Amygdala (tissue), 56 donors: ENCODE results near the gene PCDH18.
"Not testable (repeated sequence)": the region's sequence is repeated elsewhere in the genome, so short reads cannot be mapped to it uniquely, and the experiment has no call there.

Experiments used
- DNase-seq, 56 donors: peaks; one replicate each; lab custom pipeline; 2025; lab: John Stamatoyannopoulos, UW

PCDH18 gene, protein sequence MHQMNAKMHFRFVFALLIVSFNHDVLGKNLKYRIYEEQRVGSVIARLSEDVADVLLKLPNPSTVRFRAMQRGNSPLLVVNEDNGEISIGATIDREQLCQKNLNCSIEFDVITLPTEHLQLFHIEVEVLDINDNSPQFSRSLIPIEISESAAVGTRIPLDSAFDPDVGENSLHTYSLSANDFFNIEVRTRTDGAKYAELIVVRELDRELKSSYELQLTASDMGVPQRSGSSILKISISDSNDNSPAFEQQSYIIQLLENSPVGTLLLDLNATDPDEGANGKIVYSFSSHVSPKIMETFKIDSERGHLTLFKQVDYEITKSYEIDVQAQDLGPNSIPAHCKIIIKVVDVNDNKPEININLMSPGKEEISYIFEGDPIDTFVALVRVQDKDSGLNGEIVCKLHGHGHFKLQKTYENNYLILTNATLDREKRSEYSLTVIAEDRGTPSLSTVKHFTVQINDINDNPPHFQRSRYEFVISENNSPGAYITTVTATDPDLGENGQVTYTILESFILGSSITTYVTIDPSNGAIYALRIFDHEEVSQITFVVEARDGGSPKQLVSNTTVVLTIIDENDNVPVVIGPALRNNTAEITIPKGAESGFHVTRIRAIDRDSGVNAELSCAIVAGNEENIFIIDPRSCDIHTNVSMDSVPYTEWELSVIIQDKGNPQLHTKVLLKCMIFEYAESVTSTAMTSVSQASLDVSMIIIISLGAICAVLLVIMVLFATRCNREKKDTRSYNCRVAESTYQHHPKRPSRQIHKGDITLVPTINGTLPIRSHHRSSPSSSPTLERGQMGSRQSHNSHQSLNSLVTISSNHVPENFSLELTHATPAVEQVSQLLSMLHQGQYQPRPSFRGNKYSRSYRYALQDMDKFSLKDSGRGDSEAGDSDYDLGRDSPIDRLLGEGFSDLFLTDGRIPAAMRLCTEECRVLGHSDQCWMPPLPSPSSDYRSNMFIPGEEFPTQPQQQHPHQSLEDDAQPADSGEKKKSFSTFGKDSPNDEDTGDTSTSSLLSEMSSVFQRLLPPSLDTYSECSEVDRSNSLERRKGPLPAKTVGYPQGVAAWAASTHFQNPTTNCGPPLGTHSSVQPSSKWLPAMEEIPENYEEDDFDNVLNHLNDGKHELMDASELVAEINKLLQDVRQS

DNA sequence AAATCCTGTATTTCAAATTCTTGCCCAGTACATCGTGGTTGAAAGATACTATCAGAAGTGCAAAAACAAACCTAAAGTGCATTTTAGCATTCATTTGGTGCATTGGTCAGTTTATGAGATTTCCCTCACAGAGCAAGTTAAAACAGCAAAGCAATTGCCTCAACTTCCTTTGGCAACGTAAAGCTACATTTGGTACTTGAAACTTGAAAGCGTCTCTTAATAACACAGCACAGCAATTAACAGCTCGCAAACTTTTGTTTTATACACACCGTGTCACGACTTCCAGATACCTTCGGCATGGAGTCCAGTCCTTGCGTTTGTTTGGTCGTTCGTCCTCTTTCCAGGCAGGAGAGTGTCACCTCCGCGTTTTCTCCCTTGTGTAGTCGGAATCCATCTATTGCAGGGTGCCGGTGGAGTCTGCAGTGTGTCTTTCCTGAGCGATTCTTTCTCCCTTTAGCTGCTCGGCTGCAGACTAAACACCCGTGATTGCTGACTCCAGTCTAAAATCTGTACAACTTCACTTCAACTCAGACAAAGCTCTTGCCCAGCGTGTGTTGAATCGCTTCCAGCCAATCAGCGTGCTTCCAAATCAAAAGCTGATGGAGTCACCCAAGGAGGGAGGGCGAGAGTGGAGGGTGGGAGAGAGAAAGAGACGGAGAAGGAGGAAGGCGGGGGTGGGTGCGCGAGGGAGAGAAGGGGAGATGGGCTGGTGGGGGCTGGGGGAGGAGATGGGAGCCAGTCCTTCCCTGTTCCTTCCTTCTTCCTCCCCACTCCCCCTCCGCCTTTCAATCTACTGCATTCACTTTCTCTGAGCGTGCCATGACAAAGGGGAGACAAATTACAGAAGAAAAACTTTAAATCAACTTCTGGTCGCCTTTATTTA is at the start of gene PCDH18:
Gene PCDH18 (minus strand): TSS at position 509 of the 883 bp plus-strand sequence. CDS start 406 bp downstream, at position 103.
- DNase-seq, result peak in 50 of 56 donors; percentile 5 to 86 (median 50)

DNA sequence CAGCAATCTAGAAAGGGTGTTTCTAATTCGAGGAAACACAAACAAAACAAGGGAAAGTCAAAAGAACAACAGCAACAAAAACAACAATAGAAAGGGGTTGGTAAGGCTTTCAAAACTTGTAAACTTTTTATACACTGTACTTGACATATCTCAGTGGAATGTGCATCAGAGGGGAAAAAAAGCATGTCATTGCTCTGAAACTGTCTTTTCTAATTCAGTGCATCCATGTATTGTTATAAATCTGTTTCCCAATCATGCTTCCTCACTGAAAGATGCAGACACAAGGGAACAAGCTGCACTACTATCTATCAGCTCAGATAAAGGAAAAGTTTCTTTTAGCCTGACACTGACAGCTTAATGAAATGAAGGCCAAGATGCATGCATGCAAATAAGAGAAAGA is 44.2 kb upstream of the PCDH18 start:
- DNase-seq, result no peak

DNA sequence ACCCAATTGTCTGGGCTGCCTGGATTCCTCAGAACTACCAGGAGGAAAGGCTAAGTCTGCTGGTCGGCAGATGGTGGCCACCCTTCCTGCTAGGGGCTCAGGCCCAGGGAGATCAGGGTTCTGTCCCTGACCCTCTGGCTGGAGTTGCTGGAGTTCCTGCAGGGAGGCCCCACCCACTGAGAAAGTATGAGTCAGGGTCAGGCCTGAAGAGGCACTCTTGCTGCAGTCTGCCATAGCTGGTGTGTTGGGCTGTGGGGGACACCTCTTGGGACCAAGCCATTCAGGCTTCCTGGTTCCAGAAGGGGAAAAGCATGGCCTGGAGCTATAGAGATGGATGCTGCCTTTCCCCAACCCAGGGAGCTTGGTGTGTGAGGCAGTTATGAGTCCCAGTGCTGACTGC is 40.4 kb upstream of the PCDH18 start:
- DNase-seq, result peak in 1 of 56 donors; percentile 1

DNA sequence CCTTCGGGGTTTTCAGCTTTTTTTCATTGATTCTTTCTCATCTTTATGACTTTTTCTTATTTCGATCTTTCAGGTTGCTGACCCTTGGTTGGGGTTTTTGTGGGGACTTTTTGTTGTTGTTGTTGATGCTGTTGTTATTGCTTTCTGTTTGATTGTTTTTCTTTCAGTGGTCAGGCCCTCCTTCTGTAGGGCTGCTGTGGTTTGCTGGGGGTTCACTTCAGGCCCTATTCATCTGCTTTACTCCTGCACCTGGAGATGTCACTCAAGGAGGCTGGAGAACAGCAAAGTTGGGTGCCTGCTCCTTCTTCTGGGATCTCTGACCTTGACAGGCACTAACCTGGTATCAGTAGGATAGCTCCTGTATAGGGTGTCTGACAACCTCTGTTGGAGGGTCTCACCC is 39.9 kb upstream of the PCDH18 start:
- DNase-seq, result no peak

DNA sequence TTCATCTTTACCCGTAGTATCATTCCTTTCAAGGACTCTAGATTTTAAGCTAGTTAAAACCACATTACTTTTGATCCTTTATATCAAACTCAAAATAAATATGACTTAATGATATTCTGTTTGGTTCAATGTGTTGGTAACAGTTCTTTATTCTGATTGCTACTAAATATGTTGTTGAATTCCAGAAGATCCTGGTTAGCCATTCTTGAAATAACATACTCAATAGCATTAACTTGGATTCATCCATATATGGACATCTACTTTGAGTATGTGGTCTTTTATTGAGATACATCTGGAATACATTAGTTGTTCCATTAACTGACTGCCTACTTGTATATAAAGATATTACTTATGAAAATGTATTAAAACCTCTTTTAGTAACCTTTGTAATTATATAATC is 27.5 kb upstream of the PCDH18 start:
- no peak for DNase-seq

DNA sequence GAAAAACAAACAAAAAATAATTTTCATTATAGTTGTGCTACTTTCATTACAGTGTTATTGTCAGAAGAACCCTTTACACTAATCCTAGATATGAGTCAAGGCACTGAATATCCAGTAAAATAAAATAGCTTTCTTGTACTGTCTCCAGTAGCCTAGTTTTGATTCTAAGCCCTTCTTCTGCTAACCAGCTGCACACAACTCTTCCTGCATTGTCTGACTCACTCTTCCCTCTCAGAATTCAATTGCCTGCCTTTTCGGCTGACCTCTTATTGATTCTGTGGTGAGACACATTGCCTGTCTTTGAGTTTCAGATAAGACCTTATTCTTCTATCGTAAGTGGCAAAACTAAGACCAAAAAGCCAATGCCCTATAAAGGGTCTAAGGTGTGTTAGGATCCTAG is 26.7 kb upstream of the PCDH18 start:
- no peak for DNase-seq

DNA sequence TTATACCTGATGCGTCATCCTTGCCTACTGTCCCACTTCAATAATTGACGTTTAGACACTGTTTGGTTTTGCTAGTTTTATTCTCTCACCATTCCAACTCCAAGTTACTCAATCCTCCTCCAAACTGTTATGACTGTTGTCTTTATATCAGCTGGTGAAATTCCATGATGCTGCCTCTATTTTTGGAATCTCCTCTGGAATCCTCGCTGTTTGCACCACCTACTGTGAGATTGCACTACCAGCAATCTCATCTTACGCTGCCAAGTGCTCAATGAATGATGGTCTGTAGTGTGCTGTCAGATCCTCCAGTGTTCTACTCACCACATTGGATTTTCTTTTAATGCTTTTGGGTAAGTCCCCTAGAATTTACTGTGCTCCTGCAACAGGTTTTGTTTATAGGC is 13.2 kb upstream of the PCDH18 start:
- no peak for DNase-seq

DNA sequence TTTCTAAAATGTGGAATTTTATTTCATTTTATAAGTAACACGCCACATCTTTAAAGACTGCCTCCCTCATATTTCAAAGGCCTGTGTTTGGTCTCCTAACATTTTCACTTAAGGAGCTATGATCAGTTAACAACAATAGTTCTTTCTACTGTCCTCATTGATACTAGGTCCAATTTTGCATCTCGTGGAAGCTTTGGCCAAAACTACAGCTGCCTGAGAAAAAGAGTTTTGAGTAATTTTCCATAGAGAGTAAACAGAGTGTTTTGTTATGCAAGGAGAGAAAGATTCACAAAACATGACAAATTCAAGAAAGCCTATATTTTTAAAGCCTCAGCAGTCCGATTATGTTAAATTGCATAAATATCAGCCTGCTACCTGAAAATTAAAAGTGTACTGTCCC is 11.4 kb upstream of the PCDH18 start:
- no peak for DNase-seq

DNA sequence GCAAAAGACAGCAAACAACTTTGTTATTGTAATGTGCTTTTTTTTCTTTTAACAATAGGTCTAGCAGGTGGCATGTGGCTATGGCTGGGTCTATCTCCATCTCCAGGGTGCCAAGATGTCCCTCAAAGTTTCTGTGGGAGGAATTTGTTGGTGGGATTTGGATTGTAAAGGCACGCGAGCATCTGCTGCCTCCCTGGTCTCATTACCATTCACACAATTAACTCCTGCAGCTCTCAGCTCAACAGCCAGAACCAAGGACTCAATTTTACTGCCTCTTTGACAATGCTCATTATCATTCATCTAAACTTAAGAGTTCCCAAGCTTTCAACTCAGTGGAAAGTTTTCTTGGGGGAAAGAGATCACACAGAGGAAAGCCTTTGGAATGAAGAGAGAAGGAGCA is 10.9 kb upstream of the PCDH18 start:
- no peak for DNase-seq

DNA sequence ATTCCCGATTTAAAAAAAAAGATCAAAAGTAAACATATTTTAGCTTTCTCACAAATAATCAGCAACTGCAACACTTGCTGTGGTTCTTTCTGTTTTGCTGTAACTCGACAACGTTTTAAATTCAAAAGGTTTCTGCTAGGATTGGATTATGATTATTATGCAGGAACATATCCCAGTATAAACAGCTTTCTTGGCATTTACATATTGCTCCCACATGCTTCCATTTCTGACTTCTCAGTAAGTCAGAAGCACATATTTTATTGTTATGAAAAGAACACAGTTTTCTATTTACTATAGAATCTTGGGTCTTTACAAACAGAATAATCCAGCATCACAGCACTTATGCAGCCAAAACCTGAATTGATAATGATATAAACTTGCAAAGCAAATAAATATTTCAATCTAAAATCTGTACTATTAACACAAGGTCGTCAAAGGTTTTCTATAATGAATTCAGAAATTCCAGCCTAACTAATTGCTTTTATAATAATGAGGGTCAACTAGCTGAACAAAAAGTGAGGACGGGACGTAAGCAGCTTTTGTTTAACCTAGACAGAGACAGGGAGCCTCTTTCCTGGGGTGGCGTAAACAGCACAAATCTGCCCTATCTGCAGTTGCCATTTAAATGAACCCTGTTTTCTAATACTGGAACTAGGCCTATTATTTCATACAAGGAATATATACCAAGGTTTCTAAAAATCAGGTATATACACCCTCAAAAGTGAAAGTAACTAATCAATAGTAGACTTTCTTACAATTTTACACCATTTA is 9.8 kb upstream of the PCDH18 start:
- no peak for DNase-seq

DNA sequence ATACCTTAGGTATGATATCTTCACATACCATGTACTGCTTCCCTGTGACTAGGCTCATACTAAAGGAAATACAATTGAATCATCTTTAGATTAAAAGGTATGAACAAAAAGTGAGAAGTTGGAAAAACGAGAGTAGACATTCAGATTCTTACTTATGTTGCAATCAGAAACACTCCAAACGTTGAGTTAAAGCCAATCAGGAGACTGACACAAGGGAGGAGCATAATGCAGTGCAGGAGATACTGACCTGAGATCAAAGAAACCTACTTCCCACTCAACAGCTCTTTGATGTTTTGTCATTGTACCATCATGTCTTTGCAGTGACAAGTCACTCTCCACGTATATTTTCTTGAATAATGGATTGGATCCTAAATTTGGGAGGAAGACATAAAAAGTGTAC is 8.9 kb upstream of the PCDH18 start:
- DNase-seq, result no peak

DNA sequence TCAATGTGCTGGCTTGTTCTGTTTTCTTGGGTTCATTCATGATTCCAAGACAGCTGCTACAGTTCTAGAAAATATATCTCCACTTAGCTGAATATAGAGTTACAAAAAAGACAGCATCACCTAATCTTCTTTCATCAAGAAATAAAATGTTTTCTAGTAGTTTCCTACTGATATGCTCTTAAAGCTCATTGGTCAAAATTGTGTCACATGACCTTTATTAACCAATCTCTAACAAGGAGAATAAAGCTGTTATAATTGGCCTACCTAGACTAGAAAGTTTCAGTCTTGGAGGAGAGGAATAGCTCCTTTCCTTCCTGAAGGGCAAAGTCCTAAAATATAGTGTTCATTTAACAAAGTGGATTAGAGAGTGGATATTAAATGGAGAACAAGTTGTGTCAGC is 8.1 kb upstream of the PCDH18 start:
- no peak for DNase-seq

DNA sequence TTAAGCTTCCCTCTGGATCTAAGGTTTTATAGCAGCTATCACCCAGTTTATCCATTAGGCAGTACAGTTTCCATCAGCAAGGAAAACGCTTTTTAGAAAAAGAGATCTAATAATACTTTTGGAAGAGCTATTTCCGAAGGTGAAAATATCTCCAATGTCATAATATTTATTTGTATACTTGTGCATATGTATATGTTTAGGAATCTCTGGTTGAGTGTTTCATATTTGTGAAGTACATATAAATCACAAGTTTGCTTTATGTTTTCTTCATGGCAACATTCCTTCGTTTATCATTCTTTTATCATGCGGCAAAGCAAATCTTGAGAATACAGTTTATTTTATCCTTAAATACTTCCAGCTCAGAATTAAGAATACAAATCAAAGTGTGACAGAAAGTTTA is 6.2 kb upstream of the PCDH18 start:
- no peak for DNase-seq

DNA sequence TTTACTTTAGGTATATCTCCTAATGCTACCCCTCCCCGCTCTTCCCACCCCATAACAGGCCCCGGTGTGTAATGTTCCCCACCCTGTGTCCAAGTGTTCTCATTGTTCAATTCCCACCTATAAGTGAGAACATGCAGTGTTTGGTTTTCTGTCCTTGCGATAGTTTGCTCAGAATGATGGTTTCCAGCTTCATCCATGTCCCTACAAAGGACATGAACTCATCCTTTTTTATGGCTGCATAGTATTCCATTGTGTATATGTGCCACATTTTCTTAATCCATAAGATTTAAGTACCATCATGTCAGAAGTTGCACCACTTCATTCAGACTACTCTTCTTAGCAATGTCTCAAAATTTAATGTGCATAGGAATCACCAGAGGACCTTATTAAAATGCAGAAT is 5.5 kb upstream of the PCDH18 start:
- not testable (repeated sequence) for DNase-seq

DNA sequence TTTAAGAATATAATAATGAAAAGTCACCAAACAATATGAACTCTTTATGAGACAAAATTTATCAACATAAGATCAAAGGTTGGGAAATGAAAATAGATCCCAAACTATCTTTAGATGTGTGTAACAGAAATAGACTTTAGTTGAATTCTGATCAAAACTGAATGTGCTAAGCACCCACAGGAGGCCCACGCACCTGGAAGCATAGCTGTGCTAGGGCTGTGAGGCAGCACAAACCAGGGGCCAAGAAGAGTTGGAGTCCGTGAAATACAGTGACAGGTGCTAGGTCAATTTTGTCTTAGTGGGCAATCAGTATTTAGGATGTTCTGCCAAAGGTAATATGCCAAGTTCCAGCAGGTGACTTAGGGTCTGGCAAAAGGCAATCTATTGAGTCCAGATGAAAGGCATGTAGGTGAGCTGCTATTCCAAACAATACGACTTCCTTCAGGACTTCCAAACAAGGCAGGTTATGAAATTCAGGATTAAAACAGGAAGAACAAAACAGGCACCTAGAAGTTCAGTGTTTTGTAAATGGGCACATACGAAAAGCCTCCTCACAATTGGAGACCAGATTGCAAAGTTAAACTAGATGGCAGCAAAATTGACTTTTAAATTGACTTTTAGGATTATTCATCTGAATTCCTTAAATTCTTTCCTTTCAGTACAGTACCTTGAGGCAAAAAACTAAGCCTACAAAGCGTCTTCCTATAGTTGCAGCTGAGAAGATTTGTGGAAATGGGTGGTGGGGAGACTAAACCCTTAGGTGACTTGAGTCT is 4.7 kb upstream of the PCDH18 start:
- no peak for DNase-seq

DNA sequence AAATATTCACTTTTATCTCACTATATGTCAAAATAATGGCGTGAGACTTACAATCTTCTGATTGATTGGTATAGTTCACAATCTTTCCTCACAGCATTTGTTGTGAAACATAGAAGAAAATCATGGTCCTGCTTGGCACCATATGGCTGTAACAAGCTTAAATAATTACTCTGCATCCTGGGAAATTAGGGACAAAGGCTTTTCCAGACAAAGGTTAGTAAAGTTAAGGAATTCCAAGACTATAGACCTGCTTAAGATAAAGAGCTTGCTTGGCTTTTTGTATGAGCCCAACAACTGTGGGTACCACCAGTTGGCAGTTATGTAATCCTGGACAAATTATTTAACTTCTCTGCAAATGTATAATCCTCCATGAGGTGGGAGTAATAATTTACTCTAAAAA is 3.4 kb upstream of the PCDH18 start:
- no peak for DNase-seq

DNA sequence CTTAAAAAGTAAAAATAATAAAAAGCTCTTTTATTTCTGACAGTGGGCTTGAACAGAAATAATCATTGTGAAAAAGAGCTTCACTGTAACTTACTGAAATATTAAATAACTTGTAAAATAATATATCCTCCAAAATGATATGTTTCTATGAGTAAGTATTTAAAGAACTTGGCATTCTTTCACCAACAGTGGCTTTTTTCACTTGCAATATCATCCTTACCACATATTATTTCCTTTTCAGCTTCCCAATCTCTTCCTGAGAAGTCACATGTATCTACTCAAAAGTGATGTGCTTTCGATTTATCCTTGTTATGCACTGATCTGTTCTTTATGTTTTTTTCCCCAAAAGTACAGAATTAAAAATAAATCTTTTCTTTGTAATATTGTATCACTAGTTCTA is 2.2 kb upstream of the PCDH18 start:
- DNase-seq, result no peak

DNA sequence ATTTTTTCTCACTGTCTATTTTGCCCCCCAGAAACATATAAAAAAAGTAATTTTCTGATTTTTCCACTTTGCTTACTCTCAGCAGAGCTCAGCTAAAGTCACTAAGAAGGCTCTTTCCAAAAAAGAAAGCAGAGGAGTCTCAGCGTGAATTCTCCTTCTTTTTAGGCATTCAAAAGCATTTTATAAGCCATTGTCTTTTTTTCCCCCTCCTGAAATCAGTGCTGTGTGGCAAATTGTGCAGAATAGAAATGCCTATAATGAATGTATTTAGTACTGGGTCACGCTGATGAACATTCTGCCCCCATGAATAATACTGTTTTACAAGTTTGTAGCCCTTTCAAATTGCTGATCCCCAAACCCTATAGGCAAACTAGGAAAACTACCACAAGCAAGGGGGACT is 1.6 kb upstream of the PCDH18 start:
- DNase-seq, result no peak

DNA sequence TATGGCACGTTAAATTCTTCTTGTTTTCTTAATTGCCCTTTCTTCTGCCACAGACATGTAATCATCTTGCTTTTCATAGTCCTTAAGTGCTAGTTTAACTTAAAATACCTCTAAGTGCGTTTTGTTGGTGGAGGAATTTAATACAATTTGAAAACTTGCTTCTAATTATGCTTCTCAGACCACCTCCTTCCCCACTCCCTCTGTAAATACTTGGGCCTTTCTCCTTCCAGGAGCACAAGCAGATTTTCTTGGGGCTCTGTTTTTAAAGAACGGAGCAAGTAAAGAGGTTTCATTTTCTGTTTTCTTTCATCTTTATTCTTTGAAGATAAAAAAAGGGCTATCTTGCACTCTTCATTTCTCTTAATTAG is 559 bp upstream of the PCDH18 start:
- no peak for DNase-seq
